HFF-Myc (cell line): ENCODE measurements around the gene SYTL3.

Source experiments
- DNase-seq: peaks from one replicate; pipeline ENCODE4 v3.0.0-alpha.2; 2011; ENCODE audit warnings: low read depth; ENCODE audit errors: extremely low read depth
- H3K4me3 ChIP-seq: replicated peaks from 2 replicates; pipeline ENCODE4 v1.5.1; 2011; ENCODE audit warnings: low read depth, mild to moderate bottlenecking, control low read depth, low read length
- CTCF ChIP-seq: IDR thresholded peaks from 2 replicates; pipeline ENCODE4 v1.5.1; 2012; ENCODE audit warnings: mild to moderate bottlenecking, low read depth, low read length, control low read depth; ENCODE audit errors: missing control alignments

SYTL3 gene

GRCh38 chr6:158662954-158663624 lies 13.2 kb downstream of the SYTL3 start:
- DNase-seq = no peak
- TF ChIP-seq CTCF = no peak
- no peak overlapping the region for H3K4me3 ChIP-seq

- no peak overlapping the region for H3K4me3 ChIP-seq
- no peak for TF ChIP-seq CTCF
- DNase-seq = no peak
Observed at GRCh38 chr6:158663625-158664165, 13.8 kb downstream of the SYTL3 start.

- no peak for DNase-seq
Observed at GRCh38 chr6:158665332-158665731, 15.5 kb downstream of the SYTL3 start.

GRCh38 chr6:158666628-158667359 lies 16.9 kb downstream of the SYTL3 start:
- no peak overlapping the region for H3K4me3 ChIP-seq

More at GRCh38 chr6:158665332-158665731, 15.5 kb downstream of the SYTL3 start:
- no peak for TF ChIP-seq CTCF
- no peak overlapping the region for H3K4me3 ChIP-seq

GRCh38 chr6:158667360-158667981 lies 17.6 kb downstream of the SYTL3 start:
- H3K4me3 ChIP-seq = no peak overlapping the region
- no peak for DNase-seq
- TF ChIP-seq CTCF = no peak

More at GRCh38 chr6:158666628-158667359, 16.9 kb downstream of the SYTL3 start:
- no peak for DNase-seq
- TF ChIP-seq CTCF = no peak

- no peak overlapping the region for H3K4me3 ChIP-seq
- no peak for TF ChIP-seq CTCF
- no peak for DNase-seq
Observed at GRCh38 chr6:158668707-158669103, 18.9 kb downstream of the SYTL3 start.
